ENCODE measurements around the gene INA. TPM values are rescaled to one million over a fixed set of nuclear protein-coding genes. Genes with fewer than 3 reads are reported as not detected.
"Not testable (repeated sequence)": the region's sequence is repeated elsewhere in the genome, so short reads cannot be mapped to it uniquely, and the experiment has no call there.

Gene INA
- total RNA-seq, 3 donors from 2014 or later (not counting 1 experiment from before 2014, with no cell fraction given) = not detected

DNA sequence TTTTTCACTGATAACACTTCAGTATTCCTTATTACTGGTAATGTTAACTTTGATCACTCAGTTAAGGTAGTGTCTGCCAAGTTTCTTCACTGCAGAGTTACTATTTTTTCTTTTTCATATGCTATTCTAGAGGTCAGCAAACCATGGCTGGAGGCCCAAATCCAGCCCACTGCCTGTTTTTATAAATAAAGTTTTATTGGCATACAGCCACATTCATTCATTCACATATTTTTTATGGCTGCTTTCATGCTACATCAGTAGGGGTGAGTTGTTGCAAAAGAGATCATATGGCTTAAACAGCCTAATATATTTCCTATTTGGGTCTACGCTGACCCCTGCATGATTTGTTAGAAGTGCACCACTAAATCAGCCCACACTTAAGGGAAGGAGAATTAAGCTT, 20.3 kb upstream of the INA start:
- Histone ChIP-seq H3K4me3 (ENCODE audit: low read length) (no peak overlapping the region), H3K27ac (ENCODE audit: low read length) (no peak overlapping the region), H3K4me1 (ENCODE audit: control insufficient read depth, insufficient read depth, low read length) (no peaks in the 10 kb centered on the region), H3K36me3 (ENCODE audit: control insufficient read depth, insufficient read depth, low read length) (no peaks in the 10 kb centered on the region), H3K9me3 (ENCODE audit: control insufficient read depth, insufficient read depth, low read length) (peaks cover 4% of the 10 kb centered on the region), H3K27me3 (ENCODE audit: control insufficient read depth, insufficient read depth, low read length) (no peaks in the 10 kb centered on the region)
- H3K36me3 Mint-ChIP-seq = no peaks in the 10 kb centered on the region
- no peaks in the 10 kb centered on the region for H3K9me3 Mint-ChIP-seq
- WGBS (ENCODE audit: insufficient coverage) = no CpG with 5 or more reads among the region's 1 CpG
- peaks cover 0 to under 1% of the 10 kb centered on the region in 2 donors for H3K4me1 Mint-ChIP-seq
- DNase-seq (no peak), ATAC-seq (no peak)
- TF ChIP-seq, protein P1, sequence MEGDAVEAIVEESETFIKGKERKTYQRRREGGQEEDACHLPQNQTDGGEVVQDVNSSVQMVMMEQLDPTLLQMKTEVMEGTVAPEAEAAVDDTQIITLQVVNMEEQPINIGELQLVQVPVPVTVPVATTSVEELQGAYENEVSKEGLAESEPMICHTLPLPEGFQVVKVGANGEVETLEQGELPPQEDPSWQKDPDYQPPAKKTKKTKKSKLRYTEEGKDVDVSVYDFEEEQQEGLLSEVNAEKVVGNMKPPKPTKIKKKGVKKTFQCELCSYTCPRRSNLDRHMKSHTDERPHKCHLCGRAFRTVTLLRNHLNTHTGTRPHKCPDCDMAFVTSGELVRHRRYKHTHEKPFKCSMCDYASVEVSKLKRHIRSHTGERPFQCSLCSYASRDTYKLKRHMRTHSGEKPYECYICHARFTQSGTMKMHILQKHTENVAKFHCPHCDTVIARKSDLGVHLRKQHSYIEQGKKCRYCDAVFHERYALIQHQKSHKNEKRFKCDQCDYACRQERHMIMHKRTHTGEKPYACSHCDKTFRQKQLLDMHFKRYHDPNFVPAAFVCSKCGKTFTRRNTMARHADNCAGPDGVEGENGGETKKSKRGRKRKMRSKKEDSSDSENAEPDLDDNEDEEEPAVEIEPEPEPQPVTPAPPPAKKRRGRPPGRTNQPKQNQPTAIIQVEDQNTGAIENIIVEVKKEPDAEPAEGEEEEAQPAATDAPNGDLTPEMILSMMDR (IDR thresholded peaks at IDR 0.05) = no peak
- intact Hi-C loops (cut with micrococcal nuclease) = no loop called here
- no peak overlapping the region for H3K4me3 Mint-ChIP-seq
- peaks cover 16 to 23% of the 10 kb centered on the region in 2 donors for H3K27me3 Mint-ChIP-seq (ENCODE audit: low read depth in 2 of 2)
- H3K27ac Mint-ChIP-seq = no peak overlapping the region

DNA sequence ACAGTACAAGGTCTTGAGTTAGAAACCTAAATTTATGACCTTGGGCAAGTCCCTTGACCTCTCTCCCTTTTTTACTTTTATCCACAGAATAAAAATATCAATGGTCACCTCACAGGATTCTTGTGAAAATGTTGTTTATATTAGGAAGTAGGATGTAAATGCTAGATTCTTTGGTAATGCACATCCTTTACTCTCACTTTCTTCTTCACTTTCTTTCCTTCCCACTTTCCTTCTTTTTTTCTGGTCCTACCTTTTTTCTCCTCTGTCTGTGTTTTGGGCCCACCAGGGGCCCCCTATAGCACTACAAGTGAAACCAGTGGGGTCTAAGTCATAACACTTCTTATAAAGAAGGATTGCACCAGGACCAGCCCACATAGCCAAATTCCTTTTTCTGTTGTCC, 19.1 kb upstream of the INA start:
- H3K4me3 Mint-ChIP-seq = no peak overlapping the region
- ATAC-seq (no peak), DNase-seq (no peak)
- no peak overlapping the region for H3K27ac Mint-ChIP-seq
- H3K36me3 ChIP-seq (ENCODE audit: control insufficient read depth, insufficient read depth, low read length) = no peaks in the 10 kb centered on the region
- no peak overlapping the region for H3K4me3 ChIP-seq (ENCODE audit: low read length)
- no peak overlapping the region for H3K27ac ChIP-seq (ENCODE audit: low read length)
- H3K27me3 Mint-ChIP-seq (ENCODE audit: low read depth in 2 of 2) = peaks cover 20 to 29% of the 10 kb centered on the region in 2 donors
- no peaks in the 10 kb centered on the region for H3K9me3 Mint-ChIP-seq
- TF ChIP-seq, protein P1 (IDR thresholded peaks at IDR 0.05) = no peak
- no peaks in the 10 kb centered on the region for H3K4me1 ChIP-seq (ENCODE audit: control insufficient read depth, insufficient read depth, low read length)
- H3K4me1 Mint-ChIP-seq = no peaks in the 10 kb centered on the region
- H3K27me3 ChIP-seq (ENCODE audit: control insufficient read depth, insufficient read depth, low read length) = no peaks in the 10 kb centered on the region
- intact Hi-C loops (cut with micrococcal nuclease) = no loop called here
- no peaks in the 10 kb centered on the region for H3K36me3 Mint-ChIP-seq
- peaks cover 4% of the 10 kb centered on the region for H3K9me3 ChIP-seq (ENCODE audit: control insufficient read depth, insufficient read depth, low read length)

DNA sequence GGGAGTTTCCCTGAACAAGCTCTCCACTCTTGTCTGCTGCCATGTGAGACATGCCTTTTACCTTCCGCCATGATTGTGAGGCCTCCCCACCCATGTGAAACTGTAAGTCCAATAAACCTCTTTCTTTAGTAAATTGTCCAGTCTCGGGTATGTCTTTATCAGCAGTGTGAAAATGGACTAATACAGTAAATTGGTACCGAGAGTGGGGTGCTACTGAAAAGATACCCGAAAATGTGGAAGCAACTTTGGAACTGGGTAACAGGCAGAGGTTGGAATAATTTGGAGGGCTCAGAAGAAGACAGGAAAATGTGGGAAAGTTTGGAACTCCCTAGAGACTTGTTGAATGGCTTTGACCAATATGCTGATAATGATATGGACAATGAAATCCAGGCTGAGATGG, 18.0 kb upstream of the INA start:
- not testable (repeated sequence) for H3K27ac Mint-ChIP-seq
- WGBS (ENCODE audit: insufficient coverage) = 95% methylated on average over 4 of the region's 4 CpGs

DNA sequence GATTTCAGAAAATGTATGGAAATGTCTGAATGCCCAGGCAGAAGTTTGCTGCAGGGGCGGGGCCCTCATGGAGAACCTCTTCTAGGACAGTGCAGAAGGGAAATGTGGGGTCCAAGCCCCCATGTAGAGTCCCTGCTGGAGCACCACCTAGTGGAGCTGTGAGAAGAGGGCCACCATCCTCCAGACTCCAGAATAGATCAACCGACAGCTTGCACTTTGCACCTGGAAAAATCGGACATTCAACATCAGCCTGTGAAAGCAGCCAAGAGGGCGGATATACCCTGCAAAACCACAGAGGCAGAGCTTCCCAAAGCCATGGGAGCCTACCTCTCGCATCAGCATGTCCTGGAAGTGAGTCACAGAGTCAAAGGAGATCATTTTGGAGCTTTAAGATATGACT, 16.9 kb upstream of the INA start:
- Histone ChIP-seq H3K27me3 (ENCODE audit: control insufficient read depth, insufficient read depth, low read length) (peaks cover 2% of the 10 kb centered on the region), H3K4me1 (ENCODE audit: control insufficient read depth, insufficient read depth, low read length) (no peaks in the 10 kb centered on the region), H3K9me3 (ENCODE audit: control insufficient read depth, insufficient read depth, low read length) (peaks cover 4% of the 10 kb centered on the region), H3K27ac (ENCODE audit: low read length) (no peak overlapping the region), H3K36me3 (ENCODE audit: control insufficient read depth, insufficient read depth, low read length) (no peaks in the 10 kb centered on the region), H3K4me3 (ENCODE audit: low read length) (no peak overlapping the region)
- no peak overlapping the region for H3K27ac Mint-ChIP-seq
- TF ChIP-seq, protein P1 (IDR thresholded peaks at IDR 0.05) = no peak
- H3K27me3 Mint-ChIP-seq (ENCODE audit: low read depth in 2 of 2) = peaks cover 21 to 44% of the 10 kb centered on the region in 2 donors
- DNase-seq = no peak
- H3K4me3 Mint-ChIP-seq = no peak overlapping the region
- H3K9me3 Mint-ChIP-seq = no peaks in the 10 kb centered on the region
- WGBS (ENCODE audit: insufficient coverage) = 91% methylated on average over 5 of the region's 5 CpGs
- no peak for ATAC-seq
- intact Hi-C loops (cut with micrococcal nuclease) = no loop called here
- H3K4me1 Mint-ChIP-seq = no peaks in the 10 kb centered on the region
- no peaks in the 10 kb centered on the region for H3K36me3 Mint-ChIP-seq

More for the DNA sequence above, 18.0 kb upstream of the INA start:
- H3K9me3 ChIP-seq (ENCODE audit: control insufficient read depth, insufficient read depth, low read length); DNase-seq; H3K27ac ChIP-seq (ENCODE audit: low read length); H3K36me3 Mint-ChIP-seq; H3K4me1 Mint-ChIP-seq; intact Hi-C loops (cut with micrococcal nuclease); H3K4me3 ChIP-seq (ENCODE audit: low read length); H3K36me3 ChIP-seq (ENCODE audit: control insufficient read depth, insufficient read depth, low read length); H3K4me3 Mint-ChIP-seq; ATAC-seq; H3K9me3 Mint-ChIP-seq; H3K4me1 ChIP-seq (ENCODE audit: control insufficient read depth, insufficient read depth, low read length); H3K27me3 ChIP-seq (ENCODE audit: control insufficient read depth, insufficient read depth, low read length): not testable (repeated sequence)
- H3K27me3 Mint-ChIP-seq (ENCODE audit: low read depth in 2 of 2) = peaks cover 24 to 39% of the 10 kb centered on the region in 2 donors
